ENCODE data around the gene IL1RAPL1.

DNA sequence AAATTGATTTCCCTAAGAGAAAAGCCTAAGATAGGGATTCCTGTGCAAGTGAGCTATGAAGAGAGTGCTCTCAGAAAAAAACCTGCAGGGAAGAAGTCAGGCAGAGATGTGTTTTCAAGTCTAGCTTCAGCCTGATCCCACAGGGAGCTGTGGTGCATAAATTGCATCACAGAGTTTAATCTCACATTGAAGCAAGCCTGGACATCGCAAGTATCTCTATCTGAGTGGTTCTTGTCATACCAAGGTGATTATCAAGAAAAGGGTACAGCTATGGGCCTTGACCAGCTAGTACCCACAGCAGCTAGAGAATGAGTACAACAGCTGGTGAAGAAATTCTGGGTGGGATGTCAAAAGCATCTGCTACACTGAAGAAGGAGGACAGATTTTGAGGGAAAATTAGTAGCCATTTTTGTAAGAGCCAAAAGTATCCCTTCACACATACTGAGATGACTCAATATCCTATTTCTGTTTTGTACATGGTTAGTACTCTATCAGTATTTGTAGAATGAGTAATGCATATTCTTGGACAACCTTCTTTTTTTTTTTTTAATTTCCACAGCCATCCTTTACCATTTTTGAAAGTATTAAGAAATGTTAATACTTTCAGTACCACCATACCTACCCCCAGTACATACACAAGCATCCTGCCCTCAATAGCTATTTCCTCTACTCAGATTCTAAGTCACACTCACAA, 708.9 kb downstream of the IL1RAPL1 start:
- TF ChIP-seq, protein P1, sequence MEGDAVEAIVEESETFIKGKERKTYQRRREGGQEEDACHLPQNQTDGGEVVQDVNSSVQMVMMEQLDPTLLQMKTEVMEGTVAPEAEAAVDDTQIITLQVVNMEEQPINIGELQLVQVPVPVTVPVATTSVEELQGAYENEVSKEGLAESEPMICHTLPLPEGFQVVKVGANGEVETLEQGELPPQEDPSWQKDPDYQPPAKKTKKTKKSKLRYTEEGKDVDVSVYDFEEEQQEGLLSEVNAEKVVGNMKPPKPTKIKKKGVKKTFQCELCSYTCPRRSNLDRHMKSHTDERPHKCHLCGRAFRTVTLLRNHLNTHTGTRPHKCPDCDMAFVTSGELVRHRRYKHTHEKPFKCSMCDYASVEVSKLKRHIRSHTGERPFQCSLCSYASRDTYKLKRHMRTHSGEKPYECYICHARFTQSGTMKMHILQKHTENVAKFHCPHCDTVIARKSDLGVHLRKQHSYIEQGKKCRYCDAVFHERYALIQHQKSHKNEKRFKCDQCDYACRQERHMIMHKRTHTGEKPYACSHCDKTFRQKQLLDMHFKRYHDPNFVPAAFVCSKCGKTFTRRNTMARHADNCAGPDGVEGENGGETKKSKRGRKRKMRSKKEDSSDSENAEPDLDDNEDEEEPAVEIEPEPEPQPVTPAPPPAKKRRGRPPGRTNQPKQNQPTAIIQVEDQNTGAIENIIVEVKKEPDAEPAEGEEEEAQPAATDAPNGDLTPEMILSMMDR (IDR thresholded peaks at IDR 0.05; ENCODE audit: poor library complexity, severe bottlenecking) = no peak
- no peak for TF ChIP-seq EZH2 (IDR thresholded peaks at IDR 0.05; ENCODE audit: borderline replicate concordance, insufficient read depth, low read length, poor library complexity, severe bottlenecking)
- TF ChIP-seq POLR2AphosphoS5 (IDR thresholded peaks at IDR 0.05) = no peak
- no peak for TF ChIP-seq REST (IDR thresholded peaks at IDR 0.05; ENCODE audit: borderline replicate concordance)
- no peak for TF ChIP-seq RAD21 (conservative IDR thresholded peaks at IDR 0.05)
- no peak for TF ChIP-seq EP300 (conservative IDR thresholded peaks at IDR 0.05; ENCODE audit: poor library complexity, severe bottlenecking)
- TF ChIP-seq MXI1 (conservative IDR thresholded peaks at IDR 0.05; ENCODE audit: poor library complexity, severe bottlenecking) = no peak
- no peak for TF ChIP-seq TAF1 (IDR thresholded peaks at IDR 0.05; ENCODE audit: low read depth)
